ENCODE results near the gene CYP1B1. TPM values are rescaled to one million over a fixed set of nuclear protein-coding genes. Genes with fewer than 3 reads are reported as not detected.
A peak's percentile ranks its signal among the peaks of the same experiment; 100 is the strongest.
"Not testable (repeated sequence)": the region's sequence is repeated elsewhere in the genome, so short reads cannot be mapped to it uniquely, and the experiment has no call there.

Gene CYP1B1
- total RNA-seq: 10 to 100 TPM in 1 of 2 experiments, 1 to 10 TPM in 1; 4.2 to 16.0 TPM

- H3K36me3 Mint-ChIP-seq: peaks cover 5% of the 10 kb centered on the region
- H3K4me1 Mint-ChIP-seq: peaks cover 25% of the 10 kb centered on the region
- H3K27me3 Mint-ChIP-seq: peaks cover 69% of the 10 kb centered on the region
- no peak for ATAC-seq
- H3K9me3 Mint-ChIP-seq (ENCODE audit: low read depth): no peaks in the 10 kb centered on the region
- peak within 1 kb of the TSS; percentile 72 for H3K4me3 Mint-ChIP-seq
- H3K27ac Mint-ChIP-seq: peak within 1 kb of the TSS; percentile 76
- no peak for DNase-seq
- CTCF ChIA-PET: interaction anchor here (0.9 to 2.1 kb wide), 7 partner anchors 16 to 199 kb away, joined by 3 to 9 read pairs (median 5); partner anchors contain the start of gene RMDN2
Observed at GRCh38 chr2:38075507-38076151, at the start of gene CYP1B1. CYP1B1 (minus strand) TSS chr2:38076151; CDS start chr2:38075388, 763 bp downstream.

GRCh38 chr2:38125007-38125406, 49.1 kb upstream of the CYP1B1 start:
- DNase-seq (no peak), ATAC-seq (no peak)
- Mint-ChIP-seq H3K9me3 (ENCODE audit: low read depth) (peaks cover 8% of the 10 kb centered on the region), H3K4me3 (no peak overlapping the region), H3K4me1 (no peaks in the 10 kb centered on the region), H3K36me3 (peaks cover 4% of the 10 kb centered on the region), H3K27ac (no peak overlapping the region), H3K27me3 (peaks cover 21% of the 10 kb centered on the region)
- CTCF ChIA-PET: no interaction called here

- CTCF ChIA-PET: no interaction called here
- Mint-ChIP-seq H3K36me3 (peaks cover 4% of the 10 kb centered on the region), H3K9me3 (ENCODE audit: low read depth) (peaks cover 8% of the 10 kb centered on the region), H3K4me1 (no peaks in the 10 kb centered on the region), H3K4me3 (no peak overlapping the region), H3K27me3 (peaks cover 19% of the 10 kb centered on the region), H3K27ac (no peak overlapping the region)
- ATAC-seq (no peak), DNase-seq (no peak)
Observed at GRCh38 chr2:38123911-38124310, 48.0 kb upstream of the CYP1B1 start.

GRCh38 chr2:38122344-38122743, 46.4 kb upstream of the CYP1B1 start:
- Mint-ChIP-seq H3K36me3 (peaks cover 1% of the 10 kb centered on the region), H3K4me3 (no peak overlapping the region), H3K9me3 (ENCODE audit: low read depth) (peaks cover 2% of the 10 kb centered on the region), H3K27ac (no peak overlapping the region), H3K4me1 (no peaks in the 10 kb centered on the region), H3K27me3 (peaks cover 22% of the 10 kb centered on the region)
- DNase-seq: no peak
- CTCF ChIA-PET: interaction anchor here (1.3 kb wide), 1 partner anchor 386 kb away, joined by 3 read pairs; no protein-coding TSS in a partner anchor
- ATAC-seq: no peak

- Mint-ChIP-seq H3K9me3 (ENCODE audit: low read depth) (no peaks in the 10 kb centered on the region), H3K36me3 (no peaks in the 10 kb centered on the region), H3K4me1 (no peaks in the 10 kb centered on the region), H3K4me3 (no peak overlapping the region), H3K27me3 (peaks cover 22% of the 10 kb centered on the region), H3K27ac (no peak overlapping the region)
- no peak for DNase-seq
- CTCF ChIA-PET: interaction anchor here (1.1 to 1.6 kb wide), 3 partner anchors 140 to 387 kb away, joined by 3 to 4 read pairs (median 3); no protein-coding TSS in a partner anchor
- ATAC-seq: no peak
Observed at GRCh38 chr2:38121481-38121880, 45.5 kb upstream of the CYP1B1 start.

GRCh38 chr2:38120829-38121228, 44.9 kb upstream of the CYP1B1 start:
- Mint-ChIP-seq H3K27ac (no peak overlapping the region), H3K27me3 (peaks cover 22% of the 10 kb centered on the region), H3K4me1 (no peaks in the 10 kb centered on the region)

GRCh38 chr2:38120264-38120592, 44.3 kb upstream of the CYP1B1 start:
- DNase-seq (no peak), ATAC-seq (no peak)
- Mint-ChIP-seq H3K36me3 (no peaks in the 10 kb centered on the region), H3K4me3 (no peak overlapping the region), H3K4me1 (peaks cover 1% of the 10 kb centered on the region), H3K27me3 (peaks cover 23% of the 10 kb centered on the region), H3K9me3 (ENCODE audit: low read depth) (no peaks in the 10 kb centered on the region), H3K27ac (no peak overlapping the region)
- CTCF ChIA-PET: no interaction called here

More at GRCh38 chr2:38120829-38121228, 44.9 kb upstream of the CYP1B1 start:
- no peaks in the 10 kb centered on the region for H3K9me3 Mint-ChIP-seq (ENCODE audit: low read depth)
- no peaks in the 10 kb centered on the region for H3K36me3 Mint-ChIP-seq
- no peak overlapping the region for H3K4me3 Mint-ChIP-seq
- CTCF ChIA-PET: interaction anchor here (1.1 to 1.6 kb wide), 2 partner anchors 139 to 154 kb away, joined by 3 to 4 read pairs; no protein-coding TSS in a partner anchor
- DNase-seq (no peak), ATAC-seq (no peak)

GRCh38 chr2:38116762-38117161, 40.8 kb upstream of the CYP1B1 start:
- H3K9me3 Mint-ChIP-seq (ENCODE audit: low read depth): no peaks in the 10 kb centered on the region
- no peak overlapping the region for H3K4me3 Mint-ChIP-seq
- CTCF ChIA-PET: interaction anchor here (1.0 to 1.1 kb wide), 2 partner anchors 158 to 392 kb away, joined by 3 read pairs; no protein-coding TSS in a partner anchor
- no peak for ATAC-seq
- no peak for DNase-seq
- no peak overlapping the region for H3K27ac Mint-ChIP-seq
- peaks cover 3% of the 10 kb centered on the region for H3K4me1 Mint-ChIP-seq
- peaks cover 41% of the 10 kb centered on the region for H3K27me3 Mint-ChIP-seq
- no peaks in the 10 kb centered on the region for H3K36me3 Mint-ChIP-seq

GRCh38 chr2:38115216-38116032, 39.5 kb upstream of the CYP1B1 start:
- Mint-ChIP-seq H3K9me3 (ENCODE audit: low read depth) (no peaks in the 10 kb centered on the region), H3K27me3 (peaks cover 40% of the 10 kb centered on the region), H3K4me1 (peaks cover 3% of the 10 kb centered on the region), H3K4me3 (no peak overlapping the region), H3K36me3 (no peaks in the 10 kb centered on the region), H3K27ac (no peak overlapping the region)
- DNase-seq (peak; percentile 83), ATAC-seq (peak; percentile 66)
- CTCF ChIA-PET: interaction anchor here (0.9 to 1.5 kb wide), 6 partner anchors 46 to 736 kb away, joined by 3 to 6 read pairs (median 3); no protein-coding TSS in a partner anchor

GRCh38 chr2:38113981-38114708, 38.2 kb upstream of the CYP1B1 start:
- Mint-ChIP-seq H3K36me3 (no peaks in the 10 kb centered on the region), H3K27ac (no peak overlapping the region), H3K27me3 (peaks cover 38% of the 10 kb centered on the region), H3K4me3 (no peak overlapping the region), H3K9me3 (ENCODE audit: low read depth) (no peaks in the 10 kb centered on the region), H3K4me1 (peaks cover 3% of the 10 kb centered on the region)
- no peak for ATAC-seq
- DNase-seq: no peak
- CTCF ChIA-PET: interaction anchor here (0.9 to 1.3 kb wide), 2 partner anchors 18 to 130 kb away, joined by 3 to 5 read pairs; no protein-coding TSS in a partner anchor

- Mint-ChIP-seq H3K4me1 (peaks cover 11% of the 10 kb centered on the region), H3K36me3 (no peaks in the 10 kb centered on the region), H3K27ac (no peak overlapping the region), H3K4me3 (no peak overlapping the region), H3K9me3 (ENCODE audit: low read depth) (no peaks in the 10 kb centered on the region), H3K27me3 (peaks cover 42% of the 10 kb centered on the region)
- CTCF ChIA-PET: interaction anchor here (1.3 kb wide), 1 partner anchor 17 kb away, joined by 5 read pairs; no protein-coding TSS in a partner anchor
- DNase-seq: no peak
- ATAC-seq: no peak
Observed at GRCh38 chr2:38113051-38113450, 37.1 kb upstream of the CYP1B1 start.

- peaks cover 23% of the 10 kb centered on the region for H3K4me1 Mint-ChIP-seq
- CTCF ChIA-PET; H3K9me3 Mint-ChIP-seq (ENCODE audit: low read depth); ATAC-seq; H3K27ac Mint-ChIP-seq; H3K36me3 Mint-ChIP-seq; H3K4me3 Mint-ChIP-seq; DNase-seq: not testable (repeated sequence)
- H3K27me3 Mint-ChIP-seq: peaks cover 44% of the 10 kb centered on the region
Observed at GRCh38 chr2:38111350-38111749, 35.4 kb upstream of the CYP1B1 start.

GRCh38 chr2:38109732-38110181, 33.8 kb upstream of the CYP1B1 start:
- DNase-seq (no peak), ATAC-seq (no peak)
- peaks cover 22% of the 10 kb centered on the region for H3K4me1 Mint-ChIP-seq
- H3K36me3 Mint-ChIP-seq: no peaks in the 10 kb centered on the region
- no peak overlapping the region for H3K27ac Mint-ChIP-seq
- no peaks in the 10 kb centered on the region for H3K9me3 Mint-ChIP-seq (ENCODE audit: low read depth)
- peaks cover 46% of the 10 kb centered on the region for H3K27me3 Mint-ChIP-seq
- no peak overlapping the region for H3K4me3 Mint-ChIP-seq
- CTCF ChIA-PET: interaction anchor here (1.5 kb wide), 1 partner anchor 34 kb away, joined by 6 read pairs; the partner anchor contains the start of gene CYP1B1
